ENCODE results near the gene CTNND2. TPM values are rescaled to one million over a fixed set of nuclear protein-coding genes. Genes with fewer than 3 reads are reported as not detected.

Gene CTNND2
- total RNA-seq, 4 donors from 2014 or later, result 8.3 TPM; not detected in 3

GRCh38 chr5:11607944-11608483 lies 296.2 kb downstream of the CTNND2 start:
- TF ChIP-seq CTCF (IDR thresholded peaks at IDR 0.05; ENCODE audit: low read depth), result no peak

GRCh38 chr5:11602298-11602697 lies 301.9 kb downstream of the CTNND2 start:
- no peak for TF ChIP-seq CTCF (IDR thresholded peaks at IDR 0.05; ENCODE audit: low read depth)

- TF ChIP-seq CTCF (IDR thresholded peaks at IDR 0.05; ENCODE audit: low read depth), result no peak
Measured at GRCh38 chr5:11599499-11599898, 304.7 kb downstream of the CTNND2 start.

DNA sequence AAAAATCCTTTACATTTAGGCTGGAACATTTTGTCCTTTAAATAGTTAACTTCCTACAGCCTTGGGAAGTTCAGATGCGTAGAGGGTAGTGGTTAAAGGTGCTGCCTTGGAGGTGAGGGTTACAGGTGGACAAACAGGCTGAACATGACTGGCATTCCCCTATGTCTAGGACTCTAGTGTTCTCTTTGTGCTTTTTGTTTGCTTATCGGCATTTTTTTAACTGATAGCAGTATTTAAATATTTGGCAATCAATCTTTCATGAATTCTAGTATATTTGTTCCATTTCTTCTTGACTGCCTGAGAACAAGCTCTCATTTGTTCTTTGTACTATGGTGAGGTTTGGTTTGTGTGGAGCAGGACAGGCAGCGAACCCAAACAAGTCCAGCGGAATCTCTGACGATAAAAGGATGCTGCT lies 307.6 kb downstream of the CTNND2 start:
- TF ChIP-seq CTCF (IDR thresholded peaks at IDR 0.05; ENCODE audit: low read depth), result no peak

DNA sequence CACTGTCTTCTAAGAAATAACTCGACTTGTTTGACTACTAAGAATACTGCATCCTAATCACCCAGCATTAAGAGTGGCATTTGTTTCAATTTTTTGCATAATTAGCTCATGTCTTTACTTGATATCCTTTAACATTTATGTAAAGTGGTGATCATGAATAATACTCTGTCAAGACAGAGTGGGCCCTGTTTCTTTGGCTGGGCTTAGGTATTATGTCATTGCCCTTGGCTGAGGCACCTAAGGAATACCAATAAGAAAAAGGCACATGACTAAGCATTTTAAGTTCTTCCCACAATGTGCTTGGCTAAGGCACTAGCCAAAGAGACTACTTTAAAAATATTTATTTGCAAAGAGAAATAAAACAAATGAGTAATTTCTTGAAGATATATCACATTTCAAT lies 308.1 kb downstream of the CTNND2 start:
- TF ChIP-seq CTCF (IDR thresholded peaks at IDR 0.05; ENCODE audit: low read depth), result no peak

DNA sequence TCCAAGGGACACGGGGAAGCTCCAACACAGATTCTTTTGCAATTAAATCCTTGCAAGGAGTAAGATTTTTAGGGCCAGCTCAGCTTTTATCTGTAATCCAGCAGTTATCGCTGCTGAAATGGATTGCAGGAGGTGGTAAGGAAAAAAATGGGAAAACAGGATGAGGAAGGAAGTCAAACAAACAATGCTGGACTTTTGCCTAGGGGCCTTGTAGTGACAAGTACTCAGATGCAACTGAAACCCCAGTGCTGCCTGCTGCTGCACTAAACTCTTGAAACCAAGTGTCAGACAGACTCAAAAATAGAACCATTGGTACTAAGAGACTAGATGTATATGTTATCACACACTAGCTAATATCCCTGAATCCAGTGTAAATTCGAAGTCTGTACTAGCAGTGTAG lies 309.2 kb downstream of the CTNND2 start:
- TF ChIP-seq CTCF (IDR thresholded peaks at IDR 0.05; ENCODE audit: low read depth), result no peak

- TF ChIP-seq CTCF (IDR thresholded peaks at IDR 0.05; ENCODE audit: low read depth), result no peak
Measured at GRCh38 chr5:11594021-11594420, 310.2 kb downstream of the CTNND2 start.

All from subcutaneous adipose tissue (tissue), 4 donors.